RWPE2 (cell line): ENCODE data around the gene WDSUB1.

Experiments
- ATAC-seq: fragments of 200-7000 bp; cut with Tn5 transposase; 3 replicates; pipeline ENCODE4 v1.9.1; 2021; ENCODE audit warnings: low read depth
- DNase-seq: peaks from one replicate; pipeline ENCODE4 v3.0.0-alpha.2; 2020; ENCODE audit warnings: low spot score
- H3K27ac ChIP-seq: fragments of 450-650 bp; 2 replicates; pipeline ENCODE4 v1.5.1; 2017; ENCODE audit warnings: mild to moderate bottlenecking; ENCODE audit not compliant: poor library complexity, severe bottlenecking
- H3K27me3 ChIP-seq: fragments of 250-450 bp; sonication (Bioruptor Pico); 2 replicates; pipeline ENCODE4 v1.5.1; 2021; ENCODE audit warnings: mild to moderate bottlenecking, moderate library complexity; ENCODE audit not compliant: insufficient read depth, poor library complexity, severe bottlenecking
- H3K36me3 ChIP-seq: fragments of 250-450 bp; sonication (Bioruptor Pico); 2 replicates; pipeline ENCODE4 v1.5.1; 2020; ENCODE audit warnings: low read depth, mild to moderate bottlenecking, moderate library complexity
- H3K4me1 ChIP-seq: fragments of 250-450 bp; sonication (Bioruptor Pico); 2 replicates; pipeline ENCODE4 v1.5.1; 2021; ENCODE audit warnings: mild to moderate bottlenecking, moderate library complexity; ENCODE audit not compliant: insufficient read depth, poor library complexity, severe bottlenecking
- H3K4me3 ChIP-seq: fragments of 250-450 bp; sonication (Bioruptor Pico); 2 replicates; pipeline ENCODE4 v1.5.1; 2021; ENCODE audit warnings: mild to moderate bottlenecking, moderate library complexity; ENCODE audit not compliant: severe bottlenecking
- H3K9me3 ChIP-seq: fragments of 250-450 bp; sonication (Bioruptor Pico); 2 replicates; pipeline ENCODE4 v1.5.1; 2021; ENCODE audit warnings: mild to moderate bottlenecking, moderate library complexity; ENCODE audit not compliant: severe bottlenecking
- TF ChIP-seq, protein P1 (sequence below): fragments of 450-650 bp; IDR thresholded peaks from one replicate; pipeline ENCODE4 v1.5.1; 2017; ENCODE audit warnings: mild to moderate bottlenecking, moderate library complexity; ENCODE audit not compliant: poor library complexity, severe bottlenecking

The WDSUB1 gene

DNA sequence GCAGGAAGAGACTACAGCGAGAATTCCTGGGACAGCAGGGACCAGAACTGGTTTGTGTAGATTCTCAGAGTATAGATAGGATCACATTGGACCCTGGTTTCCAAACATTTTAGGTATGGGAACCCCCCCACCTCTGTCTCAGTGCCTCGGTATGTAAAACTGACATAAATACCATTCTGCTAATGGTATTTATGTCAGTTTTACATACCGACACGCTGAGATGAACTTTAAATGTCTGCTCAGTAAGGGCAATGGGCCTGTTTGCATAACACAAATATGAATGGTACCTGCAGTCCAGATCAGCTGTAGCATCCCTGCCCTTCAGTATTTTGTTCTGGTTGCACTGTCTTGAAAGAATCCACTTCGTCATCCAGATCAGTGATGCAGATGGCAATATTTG lies 73.2 kb downstream of the WDSUB1 start:
- Histone ChIP-seq H3K27me3 (no peaks in the 10 kb centered on the region), H3K9me3 (no peaks in the 10 kb centered on the region), H3K27ac (no peak overlapping the region), H3K4me1 (no peaks in the 10 kb centered on the region), H3K36me3 (peaks cover 25% of the 10 kb centered on the region), H3K4me3 (no peak overlapping the region)
- TF ChIP-seq, protein P1, sequence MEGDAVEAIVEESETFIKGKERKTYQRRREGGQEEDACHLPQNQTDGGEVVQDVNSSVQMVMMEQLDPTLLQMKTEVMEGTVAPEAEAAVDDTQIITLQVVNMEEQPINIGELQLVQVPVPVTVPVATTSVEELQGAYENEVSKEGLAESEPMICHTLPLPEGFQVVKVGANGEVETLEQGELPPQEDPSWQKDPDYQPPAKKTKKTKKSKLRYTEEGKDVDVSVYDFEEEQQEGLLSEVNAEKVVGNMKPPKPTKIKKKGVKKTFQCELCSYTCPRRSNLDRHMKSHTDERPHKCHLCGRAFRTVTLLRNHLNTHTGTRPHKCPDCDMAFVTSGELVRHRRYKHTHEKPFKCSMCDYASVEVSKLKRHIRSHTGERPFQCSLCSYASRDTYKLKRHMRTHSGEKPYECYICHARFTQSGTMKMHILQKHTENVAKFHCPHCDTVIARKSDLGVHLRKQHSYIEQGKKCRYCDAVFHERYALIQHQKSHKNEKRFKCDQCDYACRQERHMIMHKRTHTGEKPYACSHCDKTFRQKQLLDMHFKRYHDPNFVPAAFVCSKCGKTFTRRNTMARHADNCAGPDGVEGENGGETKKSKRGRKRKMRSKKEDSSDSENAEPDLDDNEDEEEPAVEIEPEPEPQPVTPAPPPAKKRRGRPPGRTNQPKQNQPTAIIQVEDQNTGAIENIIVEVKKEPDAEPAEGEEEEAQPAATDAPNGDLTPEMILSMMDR = no peak
- ATAC-seq (no peak), DNase-seq (no peak)

DNA sequence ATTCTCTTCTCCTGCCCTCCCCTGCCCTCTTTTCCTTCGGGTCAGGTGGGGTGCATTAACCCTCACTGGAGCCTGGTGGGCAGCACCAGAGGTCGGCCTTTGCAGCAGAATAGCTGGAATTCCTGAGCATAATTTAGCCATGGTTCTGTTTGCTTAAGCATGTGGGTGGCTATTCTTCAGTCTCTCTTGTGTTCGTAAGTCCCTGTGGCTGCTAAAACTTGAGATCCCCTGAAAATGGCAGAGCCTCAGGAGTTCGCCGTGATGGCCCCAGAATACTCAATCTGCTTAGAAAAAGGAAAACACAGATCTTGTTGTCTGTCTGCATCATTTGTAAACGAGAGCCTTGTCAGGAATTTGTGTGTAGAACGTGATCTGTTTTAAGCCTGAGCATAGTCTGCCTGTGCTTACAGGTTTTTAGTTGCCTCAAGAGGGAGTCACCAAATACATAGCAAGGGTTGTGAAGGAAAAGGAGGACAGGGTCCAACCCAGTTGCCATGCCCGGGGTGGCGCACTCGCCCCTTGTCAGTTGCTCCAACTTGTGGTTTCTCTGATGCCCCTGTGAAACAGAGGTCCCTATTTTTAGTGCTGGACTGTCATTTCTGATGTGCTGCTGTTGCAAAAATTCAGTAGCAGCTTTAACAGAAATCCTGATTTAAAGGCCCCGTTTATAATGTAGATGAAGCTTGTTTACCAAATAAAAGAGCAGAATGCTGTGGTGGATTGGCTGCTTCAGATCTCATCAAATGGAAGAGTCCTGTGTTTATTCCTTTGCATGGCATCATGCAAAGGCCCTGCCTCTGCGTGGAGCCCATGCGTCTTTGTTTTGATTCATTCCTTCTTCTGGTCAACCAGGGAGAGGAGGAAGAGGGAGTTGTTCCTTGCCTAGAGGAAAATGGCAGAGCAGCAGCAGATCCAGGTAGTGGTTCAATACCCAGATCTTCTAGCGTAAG lies 74.8 kb downstream of the WDSUB1 start:
- H3K27ac ChIP-seq = no peak overlapping the region
- H3K36me3 ChIP-seq = peaks cover 15% of the 10 kb centered on the region; the same call in 1 of the 2 replicates
- H3K27me3 ChIP-seq = no peaks in the 10 kb centered on the region
- H3K4me1 ChIP-seq = no peaks in the 10 kb centered on the region
- ATAC-seq (no peak), DNase-seq (no peak)
- no peak overlapping the region for H3K4me3 ChIP-seq
- TF ChIP-seq, protein P1 = no peak
- no peaks in the 10 kb centered on the region for H3K9me3 ChIP-seq

DNA sequence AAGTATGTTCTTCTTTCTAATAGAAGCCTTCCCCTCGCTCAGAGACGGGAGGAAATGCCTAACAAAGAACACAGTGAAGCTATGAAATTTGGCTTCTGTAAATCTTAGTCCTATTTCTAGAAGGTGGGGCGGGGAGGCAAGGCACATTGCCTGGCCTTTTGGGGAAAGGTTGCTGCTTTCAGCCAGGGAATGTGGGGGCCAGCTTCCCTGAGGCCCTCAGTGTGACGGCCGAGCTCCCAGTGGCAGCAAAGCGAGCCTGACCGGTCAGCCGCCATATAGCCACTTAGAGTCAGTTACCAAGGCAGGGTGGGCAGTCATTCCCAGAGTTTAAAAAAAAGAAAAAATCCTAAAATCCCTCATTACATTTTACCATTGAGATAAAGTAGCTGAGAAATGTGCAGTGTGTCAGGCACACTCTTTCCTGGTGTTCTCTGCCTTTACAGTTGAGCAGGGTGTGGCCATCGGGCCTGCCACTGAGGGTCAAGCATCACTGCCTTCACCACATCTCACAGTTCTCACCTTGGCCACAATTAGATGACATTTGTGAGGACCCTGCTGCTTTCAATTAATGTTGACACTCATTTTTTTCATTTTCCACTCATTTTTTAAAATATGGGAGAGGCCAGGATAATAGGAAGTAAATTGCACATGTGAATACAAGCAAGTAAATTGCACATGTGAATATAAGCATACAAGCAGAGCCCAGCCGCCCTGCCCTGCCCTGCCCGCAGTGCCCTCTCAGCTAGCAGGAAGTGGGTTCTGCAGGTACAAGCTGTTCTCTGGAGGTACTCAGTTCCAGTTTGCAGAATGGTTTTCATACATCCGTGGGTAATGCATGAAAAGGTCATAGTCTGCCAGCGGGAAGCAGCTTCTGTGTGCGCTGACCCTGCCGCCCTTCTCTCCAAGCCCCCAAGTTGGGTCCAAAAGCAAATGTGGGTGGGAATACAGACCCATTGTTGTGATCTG lies 76.9 kb downstream of the WDSUB1 start:
- Histone ChIP-seq H3K36me3 (peaks cover 23% of the 10 kb centered on the region), H3K4me1 (no peaks in the 10 kb centered on the region), H3K27ac (no peak overlapping the region), H3K9me3 (no peaks in the 10 kb centered on the region), H3K4me3 (no peak overlapping the region), H3K27me3 (no peaks in the 10 kb centered on the region)
- ATAC-seq (no peak), DNase-seq (no peak)
- TF ChIP-seq, protein P1 = no peak

DNA sequence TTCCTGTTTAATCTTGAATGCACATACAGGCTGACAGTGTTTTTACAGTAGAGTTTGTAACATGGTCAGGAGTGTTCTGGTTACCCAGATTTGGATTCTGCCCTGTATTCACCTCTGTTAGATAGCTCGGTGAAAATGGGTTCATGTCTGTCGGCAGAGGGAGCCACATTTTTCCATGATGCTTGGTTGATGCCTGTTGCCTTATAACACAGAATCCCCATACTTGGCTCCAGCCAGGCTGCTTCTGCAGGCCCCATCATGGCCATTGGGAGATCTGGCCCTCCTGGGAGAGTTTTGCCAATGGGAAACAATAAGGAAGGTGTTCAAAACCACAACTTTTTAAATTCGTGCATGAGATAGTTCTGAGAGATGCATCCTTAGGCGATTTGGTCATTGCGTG lies 78.1 kb downstream of the WDSUB1 start:
- Histone ChIP-seq H3K27ac (no peak overlapping the region), H3K27me3 (no peaks in the 10 kb centered on the region), H3K4me1 (no peaks in the 10 kb centered on the region), H3K4me3 (no peak overlapping the region), H3K36me3 (peaks cover 18% of the 10 kb centered on the region), H3K9me3 (no peaks in the 10 kb centered on the region)
- ATAC-seq (no peak), DNase-seq (no peak)
- TF ChIP-seq, protein P1 = no peak
